Progenitor cell of endocrine pancreas (in vitro differentiated cells): Measurements from ENCODE around the gene ILKAP. TPM values are rescaled to one million over a fixed set of nuclear protein-coding genes. Genes with fewer than 3 reads are reported as not detected.
A peak's percentile ranks its signal among the peaks of the same experiment; 100 is the strongest.

Source experiments
- DNase-seq: peaks from one replicate; pipeline ENCODE4 v3.0.0; 2021; ENCODE audit warnings: low spot score; ENCODE audit not compliant: unreplicated experiment
- H3K27ac Mint-ChIP-seq: 2 replicates; pipeline ENCODE4 v1.8.0; 2021; ENCODE audit warnings: mild to moderate bottlenecking, moderate library complexity, mixed read lengths
- H3K27me3 Mint-ChIP-seq: 2 replicates; pipeline ENCODE4 v1.8.0; 2021; ENCODE audit warnings: mixed read lengths
- H3K36me3 Mint-ChIP-seq: 2 replicates; pipeline ENCODE4 v1.8.0; 2022; ENCODE audit warnings: mixed read lengths; ENCODE audit not compliant: insufficient read depth
- H3K4me1 Mint-ChIP-seq: 2 replicates; pipeline ENCODE4 v1.8.0; 2021; ENCODE audit warnings: low read depth, mixed read lengths
- H3K4me3 Mint-ChIP-seq: 2 replicates; pipeline ENCODE4 v1.8.0; 2021; ENCODE audit warnings: low read depth, mild to moderate bottlenecking, moderate library complexity, mixed read lengths
- H3K9me3 Mint-ChIP-seq: 2 replicates; pipeline ENCODE4 v1.8.0; 2021; ENCODE audit warnings: low read depth, mixed read lengths
- CTCF ChIP-seq: fragments of 200-600 bp; sonication (generic); IDR thresholded peaks from one replicate; pipeline ENCODE4 v1.5.0; 2021; ENCODE audit warnings: antibody characterized with exemption, mild to moderate bottlenecking; ENCODE audit not compliant: unreplicated experiment
- total RNA-seq: library from RNA; stranded (reverse); gene quantifications from 2 replicates; pipeline ENCODE4 v1.2.1, GENCODE V29; 2021

Gene ILKAP
- total RNA-seq, 1 donor from 2014 or later, result 56.3 TPM

- Mint-ChIP-seq H3K4me3 (peak overlapping the region; percentile 44), H3K27me3 (peaks cover 18% of the 10 kb centered on the region)
- DNase-seq, result no peak
These were observed 36.0 kb upstream of the ILKAP start for GRCh38 chr2:238239543-238239862.

GRCh38 chr2:238238766-238239542, 35.5 kb upstream of the ILKAP start:
- Mint-ChIP-seq H3K36me3 (no peaks in the 10 kb centered on the region), H3K4me1 (peaks cover 8% of the 10 kb centered on the region), H3K27ac (no peak overlapping the region), H3K4me3 (peak overlapping the region; percentile 53), H3K9me3 (no peaks in the 10 kb centered on the region), H3K27me3 (peaks cover 19% of the 10 kb centered on the region)
- no peak for TF ChIP-seq CTCF
- no peak for DNase-seq

More at GRCh38 chr2:238239543-238239862, 36.0 kb upstream of the ILKAP start:
- Mint-ChIP-seq H3K27ac (no peak overlapping the region), H3K36me3 (no peaks in the 10 kb centered on the region), H3K4me1 (peaks cover 8% of the 10 kb centered on the region), H3K9me3 (no peaks in the 10 kb centered on the region)
- TF ChIP-seq CTCF, result peak; percentile 22

GRCh38 chr2:238238311-238238765, 34.8 kb upstream of the ILKAP start:
- Mint-ChIP-seq H3K27me3 (peaks cover 25% of the 10 kb centered on the region), H3K4me1 (peaks cover 8% of the 10 kb centered on the region), H3K27ac (no peak overlapping the region), H3K9me3 (peaks cover 4% of the 10 kb centered on the region), H3K36me3 (no peaks in the 10 kb centered on the region), H3K4me3 (peak overlapping the region; percentile 64)
- TF ChIP-seq CTCF, result no peak
- DNase-seq, result no peak

- peaks cover 4% of the 10 kb centered on the region for H3K9me3 Mint-ChIP-seq
- H3K27ac Mint-ChIP-seq, result no peak overlapping the region
- peaks cover 7% of the 10 kb centered on the region for H3K4me1 Mint-ChIP-seq
- DNase-seq, result no peak
- H3K36me3 Mint-ChIP-seq, result no peaks in the 10 kb centered on the region
- H3K27me3 Mint-ChIP-seq, result peaks cover 31% of the 10 kb centered on the region
- peak overlapping the region; percentile 64 for H3K4me3 Mint-ChIP-seq
- no peak for TF ChIP-seq CTCF
These were observed 34.1 kb upstream of the ILKAP start for GRCh38 chr2:238237431-238238135.

GRCh38 chr2:238236571-238236970, 33.1 kb upstream of the ILKAP start:
- Mint-ChIP-seq H3K4me1 (no peaks in the 10 kb centered on the region), H3K27ac (no peak overlapping the region), H3K27me3 (peaks cover 41% of the 10 kb centered on the region), H3K36me3 (no peaks in the 10 kb centered on the region), H3K9me3 (peaks cover 7% of the 10 kb centered on the region), H3K4me3 (no peak overlapping the region)
- DNase-seq, result no peak
- TF ChIP-seq CTCF, result no peak
